IMR-90 (cell line): ENCODE results near the gene RAPGEF1. TPM values are rescaled to one million over a fixed set of nuclear protein-coding genes. Genes with fewer than 3 reads are reported as not detected.

Source experiments
- ATAC-seq: fragments of 200-7000 bp; cut with Tn5 transposase; 2 replicates; pipeline ENCODE4 v1.9.1; 2020; ENCODE audit warnings: low read depth, mild to moderate bottlenecking, moderate library complexity
- BruUV-seq: library from RNA; stranded (reverse); fragments of 400-500 nt; replicated peaks from 2 replicates; lab custom pipeline; 2021; lab: Mats Ljungman, UMichigan
- CTCF ChIA-PET: fragments of 300-600 bp; formaldehyde crosslinking; extraction: SDS; loops from one replicate; lab custom pipeline; 2021; ENCODE audit warnings: antibody characterized with exemption; lab: Yijun Ruan, JAX
- POLR2A ChIA-PET: fragments of 300-600 bp; sonication (Branson Sonifier 250); formaldehyde crosslinking; loops from one replicate; lab custom pipeline; 2022; ENCODE audit warnings: antibody characterized with exemption; ENCODE audit not compliant: unreplicated experiment; lab: Charles Lee
- DNase-seq: peaks from one replicate; pipeline ENCODE4 v3.0.0; 2013
- H2AFZ ChIP-seq: replicated peaks from 2 replicates; pipeline ENCODE3; 2013; ENCODE audit warnings: low read length, mild to moderate bottlenecking; ENCODE audit not compliant: poor library complexity
- H2AK5ac ChIP-seq: 2 replicates; pipeline ENCODE4 v1.6.1; 2013; ENCODE audit warnings: low read depth, low read length, inconsistent platforms
- H2AK9ac ChIP-seq: replicated peaks from 2 replicates; pipeline ENCODE3; 2013; ENCODE audit warnings: mild to moderate bottlenecking, low read depth, low read length, moderate library complexity; ENCODE audit not compliant: poor library complexity
- H2BK120ac ChIP-seq: 2 replicates; pipeline ENCODE4 v1.6.1; 2013; ENCODE audit warnings: low read depth, low read length, inconsistent platforms
- H2BK15ac ChIP-seq: 3 replicates; pipeline ENCODE4 v1.6.1; 2013; ENCODE audit warnings: low read depth, low read length, inconsistent platforms
- H2BK20ac ChIP-seq: 2 replicates; pipeline ENCODE4 v1.6.1; 2013; ENCODE audit warnings: low read depth, mild to moderate bottlenecking, inconsistent platforms, low read length, moderate library complexity
- H2BK5ac ChIP-seq: 2 replicates; pipeline ENCODE4 v1.6.1; 2013; ENCODE audit warnings: mild to moderate bottlenecking, low read depth, low read length, inconsistent platforms; ENCODE audit not compliant: poor library complexity, severe bottlenecking
- H3K14ac ChIP-seq: replicated peaks from 2 replicates; pipeline ENCODE4 v1.6.1; 2013; ENCODE audit warnings: low read depth, low read length, inconsistent platforms
- H3K18ac ChIP-seq: 2 replicates; pipeline ENCODE4 v1.6.1; 2013; ENCODE audit warnings: low read depth, low read length, control low read depth
- H3K23ac ChIP-seq: 2 replicates; pipeline ENCODE4 v1.6.1; 2013; ENCODE audit warnings: low read depth, low read length, inconsistent platforms
- H3K27ac ChIP-seq: 2 replicates; pipeline ENCODE4 v1.5.1; 2013; ENCODE audit warnings: mild to moderate bottlenecking, control low read depth, low read length; ENCODE audit not compliant: insufficient read depth
- H3K27me3 ChIP-seq: 2 replicates; pipeline ENCODE4 v1.6.1; 2013; ENCODE audit warnings: low read length; ENCODE audit not compliant: control insufficient read depth, insufficient read depth
- H3K36me3 ChIP-seq: 2 replicates; pipeline ENCODE4 v1.6.1; 2013; ENCODE audit warnings: low read length, mixed read lengths; ENCODE audit not compliant: control insufficient read depth, insufficient read depth
- H3K4ac ChIP-seq: 2 replicates; pipeline ENCODE4 v1.6.1; 2013; ENCODE audit warnings: low read depth, low read length, inconsistent platforms
- H3K4me1 ChIP-seq: 2 replicates; pipeline ENCODE4 v1.6.1; 2013; ENCODE audit warnings: low read length, mixed read lengths; ENCODE audit not compliant: control insufficient read depth, insufficient read depth
- H3K4me2 ChIP-seq: 2 replicates; pipeline ENCODE4 v1.6.1; 2013; ENCODE audit warnings: low read depth, mild to moderate bottlenecking, control low read depth, low read length, moderate library complexity
- H3K4me3 ChIP-seq: 2 replicates; pipeline ENCODE4 v1.5.1; 2013; ENCODE audit warnings: low read depth, mild to moderate bottlenecking, control low read depth, low read length, moderate library complexity; ENCODE audit not compliant: insufficient read depth
- H3K56ac ChIP-seq: 2 replicates; pipeline ENCODE4 v1.6.1; 2013; ENCODE audit warnings: low read length, inconsistent platforms; ENCODE audit not compliant: insufficient read depth; ENCODE audit errors: extremely low read depth
- H3K79me1 ChIP-seq, 2 experiments: 2 replicates each; pipeline ENCODE4 v1.6.1; 2013; ENCODE audit warnings: low read length in 2 of 2, inconsistent platforms in 1 of 2, low read depth in 1 of 2
- H3K9ac ChIP-seq: 2 replicates; pipeline ENCODE4 v1.6.1; 2013; ENCODE audit warnings: low read depth, low read length, control low read depth
- H3K9me1 ChIP-seq: 2 replicates; pipeline ENCODE4 v1.6.1; 2013; ENCODE audit warnings: low read length, inconsistent platforms; ENCODE audit not compliant: insufficient read depth
- H3K9me3 ChIP-seq: 2 replicates; pipeline ENCODE4 v1.6.1; 2013; ENCODE audit warnings: low read length; ENCODE audit not compliant: control insufficient read depth, insufficient read depth
- H4K20me1 ChIP-seq: 2 replicates; pipeline ENCODE4 v1.6.1; 2013; ENCODE audit warnings: low read length, inconsistent platforms; ENCODE audit not compliant: insufficient read depth
- H4K5ac ChIP-seq: 2 replicates; pipeline ENCODE4 v1.6.1; 2013; ENCODE audit warnings: mild to moderate bottlenecking, low read depth, low read length, control low read depth
- H4K8ac ChIP-seq, 2 experiments: 2 replicates each; pipeline ENCODE4 v1.6.1; 2013; ENCODE audit warnings: low read depth in 2 of 2, low read length in 2 of 2, control low read depth in 1 of 2, inconsistent platforms in 1 of 2
- H4K91ac ChIP-seq: 2 replicates; pipeline ENCODE4 v1.6.1; 2013; ENCODE audit warnings: low read depth, low read length, inconsistent platforms; ENCODE audit not compliant: insufficient read depth
- CEBPB ChIP-seq: IDR thresholded peaks from 2 replicates; pipeline ENCODE4 v1.6.1; 2012; ENCODE audit warnings: low read depth, low read length, improper control_type of control experiment
- RCOR1 ChIP-seq: IDR thresholded peaks from 2 replicates; pipeline ENCODE4 v1.6.1; 2012; ENCODE audit warnings: mild to moderate bottlenecking, low read length, improper control_type of control experiment; ENCODE audit not compliant: insufficient replicate concordance
- RFX5 ChIP-seq: IDR thresholded peaks from 2 replicates; pipeline ENCODE4 v1.8.0; 2012; ENCODE audit warnings: low read depth, mild to moderate bottlenecking, low read length, moderate library complexity
- SMC3 ChIP-seq: fragments of 150-350 bp; IDR thresholded peaks from 2 replicates; pipeline ENCODE4 v1.6.1; 2016; ENCODE audit warnings: low read depth, mild to moderate bottlenecking, antibody characterized with exemption, low read length, moderate library complexity
- WGBS, 2 experiments: methylation state at CpG; one replicate each; pipeline versions ENCODE4 v1.1.5 to v1.1.7; 2013; ENCODE audit warnings: missing lambda C conversion rate in 2 of 2; ENCODE audit not compliant: insufficient read length in 1 of 2; ENCODE audit errors: extremely low coverage in 2 of 2; 5-methylcytosine and 5-hydroxymethylcytosine counted together
- dilution Hi-C: fragments of 300-500 bp; cut with HindIII; formaldehyde crosslinking; loops from one replicate; pipeline ENCODE4 v1.14.3; 2018; ENCODE audit warnings: low sequenced_read_pairs; ENCODE audit not compliant: unreplicated experiment
- in situ Hi-C: fragments of 300-500 bp; cut with MboI; formaldehyde crosslinking; loops from 3 replicates; pipeline ENCODE4 v1.14.3; 2019; ENCODE audit warnings: low sequenced_read_pairs, inconsistent platforms, mixed read lengths
- intact Hi-C: fragments of 100-400 bp; cut with micrococcal nuclease; formaldehyde crosslinking; loops from 2 replicates; pipeline ENCODE4 v1.10.0; 2022
- polyA plus RNA-seq, 3 experiments: library from polyadenylated mRNA; depleted of rRNA; stranded (reverse); fragments of >200 nt; gene quantifications; 2 replicates each; pipeline ENCODE4 v1.2.3, GENCODE V29; 2012; ENCODE audit warnings: low replicate concordance in 1 of 3
- total RNA-seq: library from RNA; depleted of rRNA; stranded (reverse); fragments of >200 nt; gene quantifications from 2 replicates; pipeline ENCODE4 v1.2.3, GENCODE V29; 2012

The RAPGEF1 gene
- total and polyA plus RNA-seq, 2 of the 4 experiments (the other 2 are of a cell fraction): 13.1 to 22.3 TPM

DNA sequence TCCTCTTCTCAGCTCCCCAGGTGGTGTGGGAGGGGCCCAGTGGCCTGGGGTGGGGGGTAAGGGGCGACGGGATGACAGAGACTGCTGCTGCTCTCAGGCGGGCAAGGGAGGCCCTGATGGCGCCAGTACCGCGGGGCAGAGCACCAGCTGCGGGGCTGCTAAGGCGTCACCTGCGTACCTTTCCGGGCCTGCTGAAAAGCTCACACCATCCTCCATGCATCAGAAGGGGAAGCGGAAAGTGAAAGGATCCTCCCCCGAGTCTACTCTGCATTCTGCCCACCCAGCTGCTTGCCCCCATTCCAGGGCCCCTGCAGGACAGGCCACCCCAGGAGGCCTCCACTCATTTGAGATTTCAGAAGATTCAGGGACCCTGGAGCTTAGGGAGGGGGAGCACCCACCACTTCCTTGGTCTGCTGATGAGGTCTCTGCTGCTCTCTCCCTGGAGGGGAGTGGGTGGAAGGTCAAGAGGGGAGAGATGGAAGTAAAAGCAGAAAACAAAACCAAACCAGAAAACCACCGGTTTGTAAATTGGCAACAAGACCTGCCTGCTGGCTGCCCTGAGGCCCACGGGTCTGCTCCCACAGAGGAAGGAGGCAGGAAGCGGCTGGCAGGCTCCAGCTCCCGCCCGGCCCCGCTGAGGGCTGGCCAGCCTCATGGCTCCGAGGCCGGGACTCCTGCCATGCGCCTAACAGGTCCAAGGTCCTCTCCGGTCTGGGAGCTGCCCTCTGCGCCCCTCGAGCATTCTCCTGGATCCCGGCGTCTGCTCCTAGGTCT, 161.0 kb downstream of the RAPGEF1 start (continued):
- no peak for TF ChIP-seq SMC3

- H2AK5ac ChIP-seq: no peak overlapping the region
- H2BK15ac ChIP-seq: no peak overlapping the region
- H3K4me3 ChIP-seq: no peak overlapping the region
- H3K4ac ChIP-seq: no peak overlapping the region
- DNase-seq (no peak), ATAC-seq (no peak)
- no peak overlapping the region for H3K18ac ChIP-seq
- H4K91ac ChIP-seq: no peak overlapping the region
- H3K9me1 ChIP-seq: 0 out of 2 replicates have a peak, but pooled peaks cover 3% of the 10 kb centered on the region
- in situ Hi-C loops: loop anchor here (25.0 kb wide), 1 partner anchor 684 kb away; no protein-coding TSS in a partner anchor
- BruUV-seq: no TSS peak
- no peak overlapping the region for H3K14ac ChIP-seq
- H2BK120ac ChIP-seq: no peak overlapping the region
- H3K23ac ChIP-seq: no peak overlapping the region
- WGBS, 2 experiments: 91% methylated on average over 8 of the region's 13 CpGs; no CpG with 5 or more reads in 1 of the 2 experiments
- ChIA-PET POLR2A (no interaction called here), CTCF (no interaction called here)
- TF ChIP-seq RCOR1 (no peak), CEBPB (no peak), RFX5 (no peak)
- no peak overlapping the region for H2BK20ac ChIP-seq
- peaks cover 45% of the 10 kb centered on the region for H3K36me3 ChIP-seq
- no peak overlapping the region for H3K4me2 ChIP-seq
- dilution Hi-C loops: no loop called here
- H3K27me3 ChIP-seq: no peaks in the 10 kb centered on the region
- intact Hi-C loops: no loop called here
- no peaks in the 10 kb centered on the region for H3K79me1 ChIP-seq
- no peak overlapping the region for H3K56ac ChIP-seq
- H2BK5ac ChIP-seq: no peak overlapping the region
- H4K8ac ChIP-seq: no peak overlapping the region
- H3K9ac ChIP-seq: no peak overlapping the region
- no peaks in the 10 kb centered on the region for H3K9me3 ChIP-seq
- H3K27ac ChIP-seq: no peak overlapping the region
- H3K4me1 ChIP-seq: no peaks in the 10 kb centered on the region
- H4K20me1 ChIP-seq: no peaks in the 10 kb centered on the region
- no peak overlapping the region for H2AK9ac ChIP-seq
- no peak overlapping the region for H4K5ac ChIP-seq
- H2AFZ ChIP-seq: peak overlapping the region; percentile 24
Measured at GRCh38 chr9:131578021-131578420, 161.9 kb downstream of the RAPGEF1 start.
